GM19372 (cell line): ENCODE measurements around the gene RHOH.
"Not testable (repeated sequence)": the region's sequence is repeated elsewhere in the genome, so short reads cannot be mapped to it uniquely, and the experiment has no call there.

Source experiments
- ATAC-seq: cut with Tn5 transposase; IDR thresholded peaks from one replicate; pipeline ENCODE4 v1.9.1; 2021; ENCODE audit warnings: mild to moderate bottlenecking, low read depth, moderate library complexity; ENCODE audit not compliant: unreplicated experiment

The RHOH gene, protein sequence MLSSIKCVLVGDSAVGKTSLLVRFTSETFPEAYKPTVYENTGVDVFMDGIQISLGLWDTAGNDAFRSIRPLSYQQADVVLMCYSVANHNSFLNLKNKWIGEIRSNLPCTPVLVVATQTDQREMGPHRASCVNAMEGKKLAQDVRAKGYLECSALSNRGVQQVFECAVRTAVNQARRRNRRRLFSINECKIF

DNA sequence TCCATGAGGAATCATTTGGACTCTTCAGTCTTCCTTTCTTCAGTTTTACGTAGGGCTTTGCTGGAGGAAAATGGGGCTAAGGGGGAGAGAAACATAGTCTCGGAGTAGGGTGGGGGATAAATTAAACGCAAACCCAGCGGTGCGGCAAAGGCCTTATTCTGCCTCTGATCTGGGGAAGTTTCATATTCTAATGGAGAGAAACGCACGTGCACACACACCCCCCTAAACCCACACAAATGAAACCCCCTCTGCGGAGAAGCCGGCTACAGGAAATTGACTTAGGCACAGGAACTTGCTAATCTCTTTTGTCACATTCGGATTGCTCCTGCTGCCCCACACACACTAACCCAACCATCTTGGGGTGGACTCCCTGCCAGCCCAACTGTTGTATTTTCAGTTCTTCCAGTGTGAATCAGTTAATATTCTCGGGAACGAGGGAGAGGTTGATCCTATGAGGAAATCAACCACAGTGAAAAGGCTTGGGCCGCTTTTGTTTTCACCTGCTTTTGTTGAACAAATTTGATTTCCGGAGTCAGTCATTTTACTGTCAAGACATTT lies at the start of gene RHOH:
Gene RHOH (plus strand): TSS at position 308 of the 558 bp plus-strand sequence. CDS start 46,356 bp downstream, outside the sequence.
- no peak for ATAC-seq

- not testable (repeated sequence) for ATAC-seq
These were observed 49.3 kb upstream of the RHOH start for GRCh38 chr4:40147490-40147889.

GRCh38 chr4:40149960-40150385 lies 46.9 kb upstream of the RHOH start:
- peak; percentile 64 for ATAC-seq

DNA sequence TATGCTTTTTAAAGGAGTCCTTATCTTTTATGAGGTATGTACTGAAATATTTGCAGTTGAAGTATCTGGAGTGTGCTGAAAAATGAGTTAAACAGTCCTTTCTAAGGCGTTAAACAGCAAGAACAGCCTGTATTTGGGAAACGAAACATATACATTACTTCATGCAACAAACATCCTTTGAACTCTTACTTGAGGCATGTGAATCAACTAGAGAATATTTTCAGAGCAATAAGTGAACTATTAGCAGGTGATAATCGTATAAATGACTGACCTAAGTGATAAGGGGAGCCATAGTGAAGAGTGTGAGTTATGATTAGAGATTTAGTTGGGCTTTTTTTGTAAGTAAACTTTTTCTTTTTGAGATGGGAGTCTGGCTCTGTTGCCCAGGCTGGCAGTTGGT lies 45.9 kb upstream of the RHOH start:
- no peak for ATAC-seq

- ATAC-seq: no peak
These were observed 44.2 kb upstream of the RHOH start for GRCh38 chr4:40152637-40153036.

GRCh38 chr4:40157436-40157835 lies 39.4 kb upstream of the RHOH start:
- no peak for ATAC-seq

DNA sequence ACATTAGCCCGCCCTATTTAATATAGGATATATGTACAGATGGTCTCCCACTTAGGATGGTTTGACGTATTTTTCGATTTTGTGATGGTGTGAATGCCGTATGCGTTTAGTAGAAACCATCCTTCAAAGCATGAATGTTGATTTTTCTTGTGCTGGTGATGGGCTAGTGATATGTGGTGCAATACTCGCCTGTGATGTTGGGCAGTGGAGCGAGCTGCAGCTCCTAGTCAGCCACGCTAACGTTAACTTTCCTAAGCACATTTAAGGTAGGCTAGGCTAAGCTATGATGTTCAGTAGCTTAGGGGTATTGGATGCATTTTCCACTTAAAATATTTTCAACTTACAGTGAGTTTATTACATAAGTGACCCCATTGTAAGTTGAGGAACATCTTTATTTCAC lies 36.6 kb upstream of the RHOH start:
- ATAC-seq: no peak

DNA sequence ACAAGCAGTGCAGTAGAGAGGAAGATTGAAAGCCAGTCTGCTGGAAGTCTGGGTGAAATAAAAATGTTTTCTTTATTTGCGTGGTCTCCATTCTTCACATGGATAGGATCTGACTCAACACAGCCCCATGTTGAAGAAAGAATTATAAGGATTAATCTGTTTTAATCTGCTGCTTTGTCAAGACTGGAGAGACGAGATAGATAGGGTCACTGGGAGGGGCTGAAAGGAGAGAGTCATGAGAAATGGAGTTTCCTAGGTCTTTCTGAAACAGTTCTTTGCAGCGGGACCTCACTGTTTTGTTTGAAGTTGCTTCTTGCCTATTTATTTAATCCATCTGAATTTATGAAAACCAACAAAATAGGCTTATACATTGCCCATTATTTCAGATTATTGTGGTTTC lies 32.4 kb upstream of the RHOH start:
- no peak for ATAC-seq

- no peak for ATAC-seq
These were observed 30.9 kb upstream of the RHOH start for GRCh38 chr4:40165916-40166315.

- ATAC-seq: no peak
These were observed 28.8 kb upstream of the RHOH start for GRCh38 chr4:40168070-40168469.

GRCh38 chr4:40170588-40170987 lies 26.2 kb upstream of the RHOH start:
- peak; percentile 62 for ATAC-seq

- ATAC-seq: peak; percentile 73
These were observed 23.4 kb upstream of the RHOH start for GRCh38 chr4:40173470-40173875.

GRCh38 chr4:40176602-40177001 lies 20.2 kb upstream of the RHOH start:
- no peak for ATAC-seq

GRCh38 chr4:40177591-40177990 lies 19.2 kb upstream of the RHOH start:
- ATAC-seq: no peak

DNA sequence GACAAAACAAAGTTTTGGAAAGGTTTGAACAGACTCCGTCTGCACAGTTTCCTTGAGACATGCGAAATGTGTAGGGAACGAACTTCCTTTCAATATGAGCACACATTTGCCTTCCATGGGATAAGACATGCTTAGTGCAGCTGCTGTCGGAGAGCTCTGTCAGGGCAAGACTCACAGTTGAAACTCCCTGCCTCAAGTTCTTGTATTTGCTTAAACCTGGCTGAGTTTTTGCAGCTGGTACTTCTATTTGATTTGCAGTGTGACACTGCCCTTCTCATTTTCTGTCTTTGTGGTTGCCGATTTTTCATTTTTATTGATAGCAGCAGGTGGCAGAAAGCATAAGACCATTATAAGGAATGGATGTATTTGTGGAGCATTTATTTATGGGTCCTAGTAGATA lies 18.2 kb upstream of the RHOH start:
- no peak for ATAC-seq

- no peak for ATAC-seq
These were observed 17.5 kb upstream of the RHOH start for GRCh38 chr4:40179360-40179759.

DNA sequence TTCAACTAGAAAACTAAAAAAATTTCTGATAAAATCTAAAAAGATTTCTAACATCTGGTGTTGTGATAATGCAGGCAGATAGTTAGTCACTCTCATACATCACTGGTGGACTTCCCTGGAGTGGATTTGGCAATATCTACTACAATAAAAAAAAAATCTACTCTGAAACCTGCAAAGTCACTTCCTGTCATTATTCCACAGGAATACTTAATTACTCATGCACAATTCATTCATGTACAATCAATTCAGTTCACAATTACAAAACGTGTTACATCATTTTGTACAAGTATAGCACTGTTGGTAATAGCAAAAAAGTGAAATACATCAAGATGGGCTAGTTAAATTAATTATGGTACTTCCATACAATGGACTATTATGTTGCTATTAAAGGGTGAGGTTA lies 16.5 kb upstream of the RHOH start:
- ATAC-seq: no peak

DNA sequence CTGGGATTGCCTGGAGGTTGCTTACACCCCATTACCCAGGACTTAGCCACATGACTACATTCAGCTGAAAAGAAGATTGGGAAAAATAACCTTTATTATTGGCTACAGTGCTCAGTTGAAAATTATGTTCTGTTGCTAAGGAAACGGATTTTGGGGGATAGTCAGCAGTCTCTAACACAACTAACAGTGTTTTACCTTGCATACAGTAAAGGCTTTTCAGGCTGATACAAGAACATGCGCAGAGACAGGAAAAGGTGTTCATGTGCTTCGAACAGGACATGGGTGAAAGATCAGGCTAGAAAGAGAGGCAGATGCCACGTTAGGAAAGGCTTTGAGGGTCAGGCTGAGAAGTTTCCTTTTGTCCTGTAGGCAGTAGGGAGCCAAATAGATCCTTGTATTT lies 14.8 kb upstream of the RHOH start:
- ATAC-seq: no peak

DNA sequence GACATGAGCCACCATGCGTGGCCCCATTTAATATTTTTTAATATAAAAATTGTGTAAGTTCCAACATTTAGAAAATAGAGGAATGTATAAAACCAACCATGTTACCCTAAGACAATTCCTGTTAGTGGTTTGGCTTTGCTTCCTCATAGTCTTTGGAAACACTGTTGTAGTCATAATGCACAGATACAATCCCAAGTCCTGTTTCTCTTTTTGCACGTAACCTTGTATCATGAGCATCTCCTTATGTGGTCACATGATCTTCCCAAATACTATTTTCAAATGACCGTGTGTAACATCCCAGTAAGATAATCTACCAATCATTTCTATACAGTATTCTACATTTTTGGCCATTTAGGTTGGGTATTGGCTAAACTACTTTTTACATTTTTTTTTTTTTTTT lies 13.9 kb upstream of the RHOH start:
- ATAC-seq: no peak

DNA sequence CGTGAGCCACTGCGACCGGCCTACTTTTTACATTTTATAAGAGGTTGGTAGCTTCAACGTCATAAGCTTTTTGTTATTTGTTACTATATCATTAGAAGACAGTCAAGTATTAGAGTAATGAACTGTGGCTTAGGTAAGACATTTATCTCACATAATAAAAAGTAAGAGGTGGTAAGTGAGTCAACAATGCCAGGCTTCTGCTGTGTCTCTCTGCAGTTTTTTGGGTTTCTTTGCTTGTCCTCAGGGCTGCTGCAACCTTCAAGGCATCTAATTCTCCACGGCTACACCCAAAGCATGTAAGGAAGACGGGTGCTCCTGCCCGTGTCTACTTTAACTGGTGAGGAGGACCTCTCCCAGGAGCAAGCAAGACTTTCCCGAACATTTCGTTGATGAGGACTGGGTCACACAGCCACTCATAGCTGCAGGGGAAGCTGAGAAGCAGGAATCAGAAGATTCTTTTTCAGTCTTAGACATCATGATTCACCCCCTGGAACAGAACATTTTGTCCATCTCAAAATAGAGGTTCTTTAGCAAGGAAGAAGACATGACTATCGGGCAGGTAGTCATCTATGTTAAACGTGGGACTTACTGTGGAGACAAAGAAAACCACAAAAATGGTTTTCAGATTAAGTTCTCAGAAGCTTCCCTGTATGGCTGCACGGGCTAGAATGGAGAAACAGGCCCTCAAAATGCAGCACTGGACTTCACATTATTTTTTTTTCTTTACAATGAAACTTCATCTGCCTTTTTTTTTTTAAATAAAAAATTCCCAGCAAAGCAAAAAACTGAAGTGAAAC lies 13.0 kb upstream of the RHOH start:
- ATAC-seq: no peak

DNA sequence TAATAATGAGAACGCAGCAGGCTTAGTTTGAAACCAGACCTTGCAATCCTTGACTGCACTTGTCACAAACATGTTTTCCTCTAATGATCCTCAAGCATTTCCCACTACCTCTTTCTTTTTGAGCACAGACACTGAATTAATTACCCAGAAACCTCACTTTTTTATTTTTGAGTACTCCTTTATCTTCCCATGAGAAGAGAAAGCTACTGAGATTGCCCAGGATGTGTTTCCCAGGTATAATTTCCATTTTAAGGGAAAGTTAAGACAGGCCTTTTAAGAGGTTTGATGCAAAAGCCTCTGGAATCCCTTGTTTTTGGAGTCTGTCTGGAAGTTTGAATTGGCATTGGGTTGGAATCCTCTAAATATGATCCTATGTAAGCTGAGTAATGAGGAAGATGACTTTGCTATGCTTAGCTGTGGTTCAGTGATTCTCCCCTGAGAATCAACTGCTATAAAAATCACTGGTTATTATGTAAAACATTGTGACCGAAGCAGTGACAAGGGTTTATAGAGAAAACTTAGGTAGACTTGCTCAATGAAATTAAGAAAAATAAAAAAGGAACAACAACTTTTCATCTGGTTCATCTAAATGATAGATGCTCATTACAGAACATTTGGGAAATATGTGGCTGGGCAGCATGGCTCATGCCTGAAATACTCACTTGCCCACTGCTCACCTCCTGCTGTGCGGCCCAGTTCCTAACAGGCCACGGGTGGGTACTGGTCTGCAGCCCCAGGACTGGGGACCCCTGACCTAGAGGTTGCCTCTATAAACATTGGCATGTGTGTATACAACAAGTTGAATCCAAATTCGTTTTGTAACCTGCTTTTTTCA lies 10.8 kb upstream of the RHOH start:
- no peak for ATAC-seq
